Body of pancreas (tissue), 4 donors: ENCODE data around the gene TEPSIN.

Experiments used
- POLR2A ChIP-seq, 3 donors: fragments of 450-650 bp; IDR thresholded peaks; one replicate each; pipeline ENCODE4 v1.6.1; 2016; ENCODE audit warnings: antibody characterized with exemption in 3 of 3, mild to moderate bottlenecking in 2 of 3
- TF ChIP-seq, protein P1 (sequence below), 7 experiments: fragments of 450-650 bp in 4 of 7; fragments of 200-600 bp in 3 of 7; sonication (generic) in 3 of 7; IDR thresholded peaks; one replicate each; pipeline ENCODE4 v1.5.1; 2016 to 2019; ENCODE audit warnings: antibody characterized with exemption in 7 of 7

DNA sequence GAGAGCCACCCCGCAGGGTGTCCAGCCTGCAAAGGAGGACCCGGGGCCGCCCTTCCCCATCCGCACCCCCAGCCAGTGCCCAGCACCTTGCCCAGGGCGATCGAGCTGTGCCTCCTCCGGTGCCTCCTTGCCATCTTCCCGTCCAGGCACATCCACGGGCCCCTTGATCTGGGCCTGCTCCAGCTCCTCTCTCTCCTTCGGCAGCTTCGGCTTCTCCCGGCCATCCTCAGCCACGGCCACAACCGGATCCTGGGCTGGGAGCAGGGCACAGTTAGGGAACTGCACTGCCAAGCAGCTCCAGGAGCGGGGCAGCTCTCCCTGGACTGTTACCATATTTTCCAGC, 14.1 kb upstream of the TEPSIN start:
- no peak for TF ChIP-seq POLR2A (IDR thresholded peaks at IDR 0.05)
- TF ChIP-seq, protein P1, sequence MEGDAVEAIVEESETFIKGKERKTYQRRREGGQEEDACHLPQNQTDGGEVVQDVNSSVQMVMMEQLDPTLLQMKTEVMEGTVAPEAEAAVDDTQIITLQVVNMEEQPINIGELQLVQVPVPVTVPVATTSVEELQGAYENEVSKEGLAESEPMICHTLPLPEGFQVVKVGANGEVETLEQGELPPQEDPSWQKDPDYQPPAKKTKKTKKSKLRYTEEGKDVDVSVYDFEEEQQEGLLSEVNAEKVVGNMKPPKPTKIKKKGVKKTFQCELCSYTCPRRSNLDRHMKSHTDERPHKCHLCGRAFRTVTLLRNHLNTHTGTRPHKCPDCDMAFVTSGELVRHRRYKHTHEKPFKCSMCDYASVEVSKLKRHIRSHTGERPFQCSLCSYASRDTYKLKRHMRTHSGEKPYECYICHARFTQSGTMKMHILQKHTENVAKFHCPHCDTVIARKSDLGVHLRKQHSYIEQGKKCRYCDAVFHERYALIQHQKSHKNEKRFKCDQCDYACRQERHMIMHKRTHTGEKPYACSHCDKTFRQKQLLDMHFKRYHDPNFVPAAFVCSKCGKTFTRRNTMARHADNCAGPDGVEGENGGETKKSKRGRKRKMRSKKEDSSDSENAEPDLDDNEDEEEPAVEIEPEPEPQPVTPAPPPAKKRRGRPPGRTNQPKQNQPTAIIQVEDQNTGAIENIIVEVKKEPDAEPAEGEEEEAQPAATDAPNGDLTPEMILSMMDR (IDR thresholded peaks at IDR 0.05): no peak
